ENCODE measurements around the gene ZFHX3.

Gene ZFHX3

GRCh38 chr16:73067671-73068540, 20.0 kb upstream of the ZFHX3 start:
- DNase-seq = no peak

GRCh38 chr16:73066927-73067670, 19.2 kb upstream of the ZFHX3 start:
- no peak for DNase-seq

- no peak for DNase-seq
Observed at GRCh38 chr16:73066331-73066926, 18.5 kb upstream of the ZFHX3 start.

GRCh38 chr16:73065632-73066330, 17.9 kb upstream of the ZFHX3 start:
- no peak for DNase-seq

GRCh38 chr16:73064994-73065545, 17.1 kb upstream of the ZFHX3 start:
- no peak for DNase-seq

GRCh38 chr16:73064212-73064993, 16.5 kb upstream of the ZFHX3 start:
- no peak for DNase-seq

- DNase-seq = no peak
Observed at GRCh38 chr16:73063854-73064211, 15.9 kb upstream of the ZFHX3 start.

GRCh38 chr16:73062743-73063733, 15.1 kb upstream of the ZFHX3 start:
- DNase-seq = no peak

- no peak for DNase-seq
Observed at GRCh38 chr16:73062001-73062616, 14.2 kb upstream of the ZFHX3 start.

- DNase-seq = no peak
Observed at GRCh38 chr16:73060892-73061490, 13.1 kb upstream of the ZFHX3 start.

- no peak for DNase-seq
Observed at GRCh38 chr16:73059779-73060615, 12.1 kb upstream of the ZFHX3 start.

GRCh38 chr16:73058616-73059409, 10.9 kb upstream of the ZFHX3 start:
- DNase-seq = no peak

GRCh38 chr16:73058221-73058615, 10.3 kb upstream of the ZFHX3 start:
- no peak for DNase-seq

GRCh38 chr16:73057291-73058210, 9.6 kb upstream of the ZFHX3 start:
- DNase-seq = no peak

GRCh38 chr16:73056921-73057290, 9.0 kb upstream of the ZFHX3 start:
- no peak for DNase-seq

- no peak for DNase-seq
Observed at GRCh38 chr16:73056448-73056847, 8.5 kb upstream of the ZFHX3 start.

All from GOT3 (cell line).